RWPE1 (cell line): ENCODE data around the gene MUC12.
A peak's percentile ranks its signal among the peaks of the same experiment; 100 is the strongest.

Experiments
- CTCF ChIA-PET: fragments of 350-600 bp; sonication (Branson Sonifier 250); formaldehyde crosslinking; extraction: SDS; loops from one replicate; lab custom pipeline; 2021; lab: Yijun Ruan, JAX
- POLR2A ChIA-PET: fragments of 400-600 bp; formaldehyde crosslinking; extraction: SDS; loops from one replicate; lab custom pipeline; 2020; ENCODE audit warnings: antibody characterized with exemption; ENCODE audit not compliant: low non-redundant PET; lab: Yijun Ruan, JAX
- DNase-seq: peaks from one replicate; pipeline ENCODE4 v3.0.0; 2012; ENCODE audit warnings: low spot score
- H3K27ac ChIP-seq: fragments of 450-650 bp; 2 replicates; pipeline ENCODE4 v1.5.1; 2017
- CTCF ChIP-seq: fragments of 450-650 bp; conservative IDR thresholded peaks from 2 replicates; pipeline ENCODE4 v1.5.1; 2017; ENCODE audit warnings: low read depth, mild to moderate bottlenecking

The MUC12 gene

GRCh38 chr7:100942045-100942774, 27.2 kb upstream of the MUC12 start:
- H3K27ac ChIP-seq, result peak overlapping the region; percentile 38; the same call in 1 of the 2 replicates
- TF ChIP-seq CTCF, result no peak
- ChIA-PET CTCF (interaction anchor here (0.7 kb wide), 1 partner anchor 499 kb away, joined by 5 read pairs; no protein-coding TSS in a partner anchor), POLR2A (no interaction called here)
- peak; percentile 38 for DNase-seq

GRCh38 chr7:100943693-100944092, 25.7 kb upstream of the MUC12 start:
- ChIA-PET CTCF (no interaction called here), POLR2A (no interaction called here)
- DNase-seq, result no peak
- no peak overlapping the region for H3K27ac ChIP-seq
- no peak for TF ChIP-seq CTCF

GRCh38 chr7:100944138-100944537, 25.2 kb upstream of the MUC12 start:
- ChIA-PET POLR2A (no interaction called here), CTCF (no interaction called here)
- no peak for DNase-seq
- no peak overlapping the region for H3K27ac ChIP-seq
- TF ChIP-seq CTCF, result no peak

- CTCF ChIA-PET, result interaction anchor here (0.7 kb wide), 1 partner anchor 998 kb away, joined by 3 read pairs; no protein-coding TSS in a partner anchor
These were observed 23.3 kb upstream of the MUC12 start for GRCh38 chr7:100946111-100946510.

GRCh38 chr7:100946766-100947365, 22.5 kb upstream of the MUC12 start:
- ChIA-PET POLR2A (no interaction called here), CTCF (no interaction called here)
- no peak for TF ChIP-seq CTCF
- no peak for DNase-seq
- H3K27ac ChIP-seq, result no peak overlapping the region

More at GRCh38 chr7:100946111-100946510, 23.3 kb upstream of the MUC12 start:
- TF ChIP-seq CTCF, result no peak
- no peak for DNase-seq
- POLR2A ChIA-PET, result no interaction called here
- H3K27ac ChIP-seq, result no peak overlapping the region

- POLR2A ChIA-PET, result no interaction called here
- no peak for TF ChIP-seq CTCF
- no peak overlapping the region for H3K27ac ChIP-seq
- CTCF ChIA-PET, result no interaction called here
- DNase-seq, result no peak
These were observed 21.6 kb upstream of the MUC12 start for GRCh38 chr7:100947792-100948191.
